HG03060 (cell line): ENCODE results near the gene MNS1.
"Not testable (repeated sequence)": the region's sequence is repeated elsewhere in the genome, so short reads cannot be mapped to it uniquely, and the experiment has no call there.

Experiments
- ATAC-seq: cut with Tn5 transposase; IDR thresholded peaks from one replicate; pipeline ENCODE4 v1.9.1; 2021; ENCODE audit warnings: low read depth, moderate number of reproducible peaks; ENCODE audit not compliant: unreplicated experiment

Gene MNS1

DNA sequence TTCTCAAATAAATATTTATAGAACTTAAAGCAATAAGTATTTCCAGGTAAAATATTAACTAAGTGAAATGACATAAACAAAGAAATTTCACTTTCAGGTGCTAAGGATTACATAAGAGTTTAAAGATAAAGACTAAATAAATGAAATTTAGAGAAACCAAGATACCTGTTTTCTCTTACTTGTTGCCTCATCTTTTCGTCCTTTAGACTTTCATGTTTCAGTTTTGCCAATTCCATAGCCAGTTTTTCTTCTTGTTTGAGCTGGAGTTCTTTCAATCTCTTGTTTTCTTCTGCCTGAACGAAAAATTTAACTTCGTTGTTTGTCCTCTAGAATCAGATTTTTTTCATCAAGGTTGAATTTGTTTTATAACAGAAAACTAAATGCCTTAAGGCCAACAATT is 8.7 kb downstream of the MNS1 start:
- no peak for ATAC-seq

DNA sequence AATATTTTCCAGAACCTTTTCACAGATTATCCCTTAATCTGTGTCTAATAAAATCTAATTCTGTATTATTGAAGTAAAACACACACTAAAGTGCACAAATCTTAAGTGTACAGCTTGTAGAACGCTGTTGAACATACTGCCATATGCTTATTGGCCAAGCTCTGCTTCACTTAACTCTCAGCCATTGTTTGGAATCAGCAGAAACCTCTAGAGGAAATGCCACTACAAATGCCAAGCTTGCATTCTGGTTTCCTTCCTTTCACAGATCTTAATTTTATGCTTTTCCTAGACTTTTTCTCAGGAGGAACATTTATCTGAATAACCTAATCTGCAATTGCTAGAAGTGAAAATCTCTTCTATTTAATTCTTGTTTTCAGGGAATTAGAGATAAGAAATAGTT is 10.1 kb downstream of the MNS1 start:
- no peak for ATAC-seq

DNA sequence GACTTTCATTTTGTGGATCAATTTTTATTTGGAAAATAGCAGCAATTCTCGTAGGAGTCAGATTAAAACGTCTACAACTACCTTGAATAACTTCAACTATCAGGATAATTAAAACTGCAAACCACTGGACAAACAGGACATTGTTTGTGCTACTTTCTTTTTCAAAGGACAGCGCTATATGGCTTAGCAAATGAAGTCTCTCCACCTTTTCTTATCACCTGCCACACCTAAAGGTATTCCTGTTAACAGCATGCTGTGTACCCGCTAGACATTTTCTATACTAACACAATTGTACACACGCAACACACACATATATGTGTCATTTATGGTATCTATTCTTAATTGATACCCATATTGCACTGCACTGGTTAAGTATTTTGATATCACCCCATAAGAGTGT is 19.2 kb downstream of the MNS1 start:
- ATAC-seq = no peak

DNA sequence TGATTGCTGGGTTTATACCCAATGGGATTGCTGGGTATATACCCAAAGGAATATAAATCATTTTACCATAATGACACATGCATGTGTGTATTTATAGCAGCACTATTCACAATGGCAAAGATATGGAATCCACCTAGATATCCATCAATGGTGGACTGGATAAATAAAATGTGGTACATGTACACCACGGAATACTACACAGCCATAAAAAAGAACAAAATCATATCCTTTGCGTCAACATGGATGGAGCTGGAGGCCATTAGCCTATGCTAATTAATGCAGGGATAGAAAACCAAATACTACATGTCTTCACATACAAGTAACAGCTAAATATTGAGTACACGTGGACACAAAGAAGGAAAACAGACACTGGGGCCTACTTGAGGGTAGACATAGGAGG is 22.6 kb downstream of the MNS1 start:
- no peak for ATAC-seq

DNA sequence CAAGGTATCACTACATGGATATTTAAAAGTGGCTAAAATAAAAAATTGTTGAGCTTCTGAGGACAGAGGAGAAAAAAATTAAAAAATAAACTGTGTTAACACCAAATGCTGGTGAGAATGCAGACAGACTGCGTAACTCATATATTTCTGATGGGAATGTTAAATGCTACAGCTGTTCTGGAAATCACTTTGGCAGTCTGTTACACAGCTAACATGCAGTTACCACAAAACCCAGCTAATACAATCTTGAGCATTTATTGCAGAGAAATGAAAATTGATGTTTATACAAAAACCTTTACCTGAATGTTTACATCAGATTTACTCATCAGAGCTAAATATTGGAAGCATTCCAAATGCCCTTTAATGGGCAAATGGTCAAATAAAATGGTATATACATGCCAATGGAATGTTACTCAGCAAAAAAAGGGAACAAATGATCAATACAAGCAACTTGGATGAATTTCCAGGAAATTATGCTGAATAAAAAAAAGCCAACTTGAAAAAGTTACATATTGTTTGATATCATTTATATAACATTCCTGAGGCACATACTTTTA is 24.6 kb downstream of the MNS1 start:
- ATAC-seq = no peak

DNA sequence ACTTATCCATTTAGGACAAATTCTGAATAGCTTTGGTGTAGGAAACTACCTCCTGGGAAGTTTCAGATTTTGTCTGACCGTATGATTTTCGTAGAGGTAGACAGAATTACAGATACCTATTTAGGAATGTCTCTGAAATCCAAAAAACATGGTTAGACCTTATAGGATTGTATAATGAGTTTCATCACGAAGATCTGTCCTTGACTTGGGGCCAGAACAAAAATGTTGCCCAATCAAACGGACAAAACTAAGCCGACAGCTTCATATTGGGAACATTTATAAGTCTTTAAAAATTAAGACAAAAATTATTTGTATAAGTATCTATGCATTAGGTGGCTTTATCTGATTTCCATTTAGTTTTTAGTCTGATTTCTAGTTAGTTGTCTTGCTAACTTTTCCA is 32.6 kb downstream of the MNS1 start:
- ATAC-seq = no peak

DNA sequence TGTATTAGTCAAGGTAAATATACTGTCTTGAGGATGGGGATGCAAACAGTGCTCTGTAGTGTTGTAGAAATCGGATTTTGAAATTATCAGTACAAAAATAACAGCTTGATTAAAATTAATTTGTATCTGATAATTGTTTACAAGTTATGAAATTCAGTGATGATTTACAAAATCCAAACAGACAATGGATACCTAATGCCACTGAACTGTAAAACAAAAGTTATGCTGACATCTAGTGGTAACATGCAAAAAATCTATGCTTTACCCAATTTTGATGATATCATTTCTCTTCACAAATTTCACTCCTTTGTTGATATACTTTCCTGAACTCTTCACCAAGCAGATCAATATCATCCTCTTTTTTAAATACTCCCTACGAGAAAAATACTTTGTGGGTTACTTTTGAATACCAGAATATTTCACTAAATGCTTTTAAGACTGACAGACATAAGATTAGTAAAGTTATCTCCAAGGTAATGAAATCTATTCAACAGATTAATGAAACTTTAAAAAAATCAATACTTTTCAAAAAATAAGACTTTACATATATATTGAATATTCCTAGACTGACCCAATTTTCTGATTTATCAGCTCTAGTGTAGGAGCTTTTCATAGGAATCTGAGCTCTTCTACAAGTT is 36.0 kb downstream of the MNS1 start:
- peak; percentile 49 for ATAC-seq

DNA sequence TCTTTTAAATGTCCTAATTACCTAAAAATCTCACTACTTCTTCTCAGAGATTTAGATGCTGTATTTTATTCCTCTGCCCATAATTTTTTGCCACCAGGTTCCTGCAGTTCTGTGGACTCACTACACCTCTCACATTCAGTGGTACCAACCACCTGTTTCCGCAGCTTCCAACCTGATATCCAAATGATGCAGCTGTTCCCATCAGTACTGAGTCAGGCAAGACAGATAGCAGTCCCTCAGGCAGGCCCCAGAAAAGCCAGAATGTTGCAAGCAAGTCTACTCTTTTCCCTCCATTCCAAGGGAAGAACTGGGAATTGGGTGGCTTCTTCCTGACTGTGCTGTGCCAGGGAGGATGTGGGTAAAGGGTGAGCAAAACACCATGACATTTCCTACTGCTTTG is 39.0 kb downstream of the MNS1 start:
- no peak for ATAC-seq

DNA sequence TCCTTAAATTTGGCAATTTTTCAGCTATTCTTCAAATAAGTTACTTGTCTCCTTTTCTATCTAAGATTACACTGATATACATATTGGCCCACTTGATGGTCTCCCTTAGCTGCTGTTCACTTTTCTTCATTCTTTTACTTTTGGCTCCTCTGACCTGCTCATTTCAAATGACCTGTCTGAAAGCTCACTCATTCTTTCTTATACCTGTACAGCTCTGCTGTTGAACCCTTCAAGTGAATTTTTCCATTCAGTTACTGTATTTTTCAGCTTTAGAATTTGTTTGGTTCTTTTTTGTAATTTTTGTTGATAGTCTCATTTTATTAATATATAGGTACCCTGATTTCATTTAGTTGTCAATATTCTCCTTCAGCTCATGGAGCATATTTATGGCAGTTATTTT is 39.7 kb downstream of the MNS1 start:
- ATAC-seq = no peak

DNA sequence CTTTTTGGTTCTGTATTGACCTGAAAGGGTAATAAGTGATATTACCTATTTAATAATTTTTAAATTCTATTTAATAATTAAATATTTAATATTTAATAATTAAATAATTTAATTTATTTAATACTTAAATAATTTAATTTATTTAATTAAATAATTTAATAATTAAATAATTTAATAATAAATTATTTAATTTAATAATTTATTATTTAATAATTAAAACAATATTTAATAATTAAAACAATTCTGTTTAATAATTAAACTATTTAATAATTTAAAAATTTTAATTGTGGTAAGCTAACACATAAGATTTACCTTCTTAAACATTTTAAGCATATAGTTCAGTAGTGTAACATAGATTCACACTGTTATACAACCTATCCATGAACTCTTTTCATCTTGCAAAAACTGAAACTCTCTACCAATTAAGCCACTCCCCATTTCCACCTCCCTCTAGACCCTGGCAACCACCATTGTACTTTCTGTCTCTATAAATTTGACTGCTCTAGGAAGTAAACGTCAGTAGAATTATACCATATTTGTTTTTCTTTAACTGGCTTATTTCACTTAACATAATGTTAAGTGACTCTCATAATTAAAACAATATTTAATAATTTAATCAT is 51.7 kb downstream of the MNS1 start:
- ATAC-seq = not testable (repeated sequence)

DNA sequence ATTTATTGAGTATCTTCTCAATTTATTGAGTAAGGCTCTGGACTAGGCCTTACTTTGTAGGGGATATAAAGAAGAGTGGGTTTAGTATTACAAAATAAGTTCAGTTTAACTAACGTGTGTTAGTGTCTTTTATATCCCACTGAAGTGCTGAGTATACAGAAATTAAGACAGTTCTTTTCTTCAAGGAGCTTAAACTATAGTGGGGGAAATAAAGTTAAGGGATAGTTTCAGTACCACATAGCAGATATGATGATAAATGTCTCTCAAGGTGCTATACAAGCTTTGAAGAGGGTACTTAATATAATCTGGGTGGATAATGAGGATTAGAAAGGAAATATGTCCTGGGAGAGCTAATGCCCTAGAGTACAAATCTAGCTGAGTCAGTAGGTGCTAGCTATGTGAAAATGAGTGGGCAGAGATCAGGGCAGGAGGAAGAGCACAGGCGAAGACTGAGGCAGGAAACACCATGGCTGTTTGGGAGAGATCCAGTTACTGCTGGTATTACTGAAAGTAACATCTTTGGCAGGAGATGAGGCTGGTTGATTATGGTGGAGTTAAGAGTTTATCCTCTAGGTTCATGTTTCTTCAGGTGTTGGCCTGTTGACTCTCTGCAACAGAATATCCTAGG is 53.7 kb downstream of the MNS1 start:
- ATAC-seq = no peak

DNA sequence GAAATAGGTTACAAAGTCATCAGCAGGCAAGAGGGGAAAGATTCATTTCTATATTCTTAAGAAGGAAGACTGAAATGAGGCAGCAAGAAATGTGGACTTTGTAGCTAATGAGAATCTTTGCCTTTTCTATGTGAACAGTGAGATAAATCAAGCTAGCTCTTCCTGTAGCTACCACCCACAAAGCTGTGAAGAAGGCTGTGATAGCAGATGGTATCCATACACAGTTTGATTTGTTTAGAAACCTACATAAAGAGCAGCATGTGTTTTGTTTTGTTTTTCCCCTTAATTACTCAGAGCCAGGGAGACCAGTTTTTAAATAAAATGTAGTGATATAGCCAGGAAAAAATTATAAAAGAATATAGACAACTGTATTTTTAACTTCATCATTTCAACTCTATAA is 54.2 kb downstream of the MNS1 start:
- ATAC-seq = no peak

DNA sequence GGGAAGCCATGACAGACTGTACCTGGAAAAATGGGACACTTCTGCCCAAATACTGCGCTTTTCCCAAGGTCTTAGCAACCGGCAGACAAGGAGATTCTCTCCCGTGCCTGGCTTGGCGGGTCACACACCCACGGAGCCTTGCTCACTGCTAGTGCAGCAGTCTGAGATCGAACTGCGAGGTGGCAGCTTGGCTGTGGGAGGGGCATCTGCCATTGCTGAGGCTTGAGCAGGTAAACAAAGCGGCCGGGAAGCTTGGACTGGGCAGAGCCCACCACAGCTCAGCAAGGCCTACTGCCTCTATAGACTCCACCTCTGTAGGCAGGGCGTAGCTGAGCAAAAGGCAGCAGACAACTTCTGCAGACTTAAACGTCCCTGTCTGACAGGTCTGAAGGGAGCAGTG is 65.7 kb downstream of the MNS1 start:
- not testable (repeated sequence) for ATAC-seq

DNA sequence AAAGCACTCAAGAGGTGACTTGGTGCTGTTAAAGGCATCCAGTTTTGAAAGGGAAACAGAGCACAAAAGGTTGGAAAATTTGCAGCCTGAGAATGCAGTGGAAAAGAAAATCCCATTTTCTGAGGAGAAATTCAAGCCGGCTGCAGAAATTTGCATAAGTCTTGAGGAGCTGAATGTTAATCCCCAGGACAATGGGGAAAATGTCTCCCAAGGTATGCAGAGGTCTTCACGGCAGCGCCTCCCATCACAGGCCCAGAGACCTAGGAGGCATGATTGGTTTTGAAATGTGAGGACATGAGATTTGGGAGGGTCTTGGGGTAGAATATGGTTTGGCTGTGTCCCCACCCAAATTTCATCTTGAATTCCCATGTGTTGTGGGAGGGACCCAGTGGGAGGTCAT is 67.6 kb downstream of the MNS1 start:
- ATAC-seq = not testable (repeated sequence)

DNA sequence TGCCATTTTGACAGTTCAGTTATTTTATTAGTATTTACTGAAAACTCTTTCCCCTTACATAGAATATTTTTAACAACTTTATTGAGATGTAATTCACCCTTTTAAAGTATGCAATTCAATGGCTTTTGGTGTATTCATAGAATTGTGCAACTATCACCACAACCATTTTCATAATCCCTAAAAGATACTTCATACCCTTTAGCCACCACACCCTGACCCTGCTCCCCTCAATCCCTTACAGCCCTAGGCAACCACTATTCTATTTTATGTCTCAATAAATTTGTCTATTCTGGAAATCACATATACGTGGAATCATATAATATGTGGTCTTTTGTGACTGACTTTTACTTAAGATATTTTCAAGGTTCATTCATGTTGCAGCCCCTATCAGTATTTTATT is 70.0 kb downstream of the MNS1 start:
- ATAC-seq = no peak

DNA sequence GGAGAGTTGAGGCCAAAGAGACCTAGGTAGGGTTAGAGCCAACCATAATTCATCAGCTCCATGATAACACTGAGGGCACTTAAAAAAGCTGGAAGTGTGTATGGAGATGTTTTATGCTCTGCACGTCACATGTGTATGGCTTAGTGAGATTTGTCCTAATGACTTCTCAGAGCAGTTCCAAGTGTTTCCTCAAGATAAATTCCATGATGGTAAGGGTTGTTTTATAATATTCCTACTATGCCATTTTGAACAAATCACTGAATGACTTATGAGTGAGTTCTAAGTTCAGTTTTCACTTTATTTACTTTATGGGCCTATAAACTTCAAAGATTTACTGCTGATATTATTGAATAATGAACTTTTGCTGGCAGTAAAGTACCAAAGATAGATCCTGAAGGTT is 71.7 kb downstream of the MNS1 start:
- ATAC-seq = no peak

DNA sequence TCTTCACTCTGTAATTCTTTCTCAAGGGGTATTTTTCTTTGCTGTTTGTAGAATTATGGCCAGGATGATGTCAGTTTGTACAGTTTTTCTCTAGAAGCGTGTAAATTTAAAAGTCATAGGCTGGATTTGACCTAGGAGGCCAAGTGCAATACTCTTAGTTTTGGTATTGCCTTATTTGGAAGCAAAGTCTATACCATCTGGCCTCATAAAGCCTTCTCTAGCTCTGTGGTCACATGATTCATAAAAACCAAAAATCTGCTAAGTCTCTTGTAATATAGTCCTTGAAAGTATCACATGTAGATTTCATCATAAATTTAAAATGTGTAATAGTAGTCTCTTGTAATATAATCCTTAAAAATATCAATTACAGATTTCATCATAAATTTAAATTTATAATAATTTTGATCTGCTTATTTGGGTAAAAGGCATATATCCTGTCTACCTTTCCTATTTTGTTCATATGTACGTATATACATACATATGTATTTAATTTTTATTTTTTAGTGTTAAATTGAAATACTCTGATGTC is 74.1 kb downstream of the MNS1 start:
- ATAC-seq = no peak

DNA sequence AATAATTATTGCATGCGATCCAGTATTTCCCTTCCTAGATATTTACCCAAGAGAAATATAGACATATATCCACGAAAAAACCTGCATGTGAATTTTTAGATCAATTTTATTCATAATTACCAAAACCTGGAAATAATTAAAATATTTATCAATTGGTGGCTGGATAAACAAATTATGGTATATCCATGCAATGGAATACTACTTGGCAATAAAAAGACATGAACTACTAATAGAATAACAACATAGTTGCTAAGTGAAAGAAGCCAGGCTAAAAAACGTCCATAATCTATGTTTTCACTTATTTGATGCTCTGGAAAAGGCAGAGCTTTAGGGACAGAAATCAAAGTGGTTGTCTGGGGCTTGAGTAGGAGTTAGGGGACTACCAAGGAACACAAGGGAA is 79.0 kb downstream of the MNS1 start:
- no peak for ATAC-seq

DNA sequence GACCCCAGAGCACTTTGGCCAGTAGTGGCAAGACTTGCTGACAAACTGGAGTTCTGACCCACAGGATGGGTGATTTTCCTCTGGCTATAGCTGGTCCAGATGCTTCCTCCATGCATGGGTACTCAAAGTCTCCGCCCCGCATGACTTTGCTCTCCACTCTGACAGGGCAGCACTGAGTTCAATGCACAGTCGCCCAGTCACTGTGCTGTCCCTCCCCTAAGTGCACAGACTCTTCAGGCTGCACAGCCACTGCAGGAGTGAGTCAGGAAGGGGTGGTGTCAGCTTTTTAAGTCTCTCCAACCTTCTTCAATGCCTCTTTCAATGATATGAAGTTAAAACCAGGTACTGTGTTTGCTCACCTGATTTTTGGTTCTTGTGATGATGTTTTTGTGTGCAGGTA is 81.9 kb downstream of the MNS1 start:
- ATAC-seq = no peak
